Measurements from ENCODE around the gene PADI1.

PADI1 gene

DNA sequence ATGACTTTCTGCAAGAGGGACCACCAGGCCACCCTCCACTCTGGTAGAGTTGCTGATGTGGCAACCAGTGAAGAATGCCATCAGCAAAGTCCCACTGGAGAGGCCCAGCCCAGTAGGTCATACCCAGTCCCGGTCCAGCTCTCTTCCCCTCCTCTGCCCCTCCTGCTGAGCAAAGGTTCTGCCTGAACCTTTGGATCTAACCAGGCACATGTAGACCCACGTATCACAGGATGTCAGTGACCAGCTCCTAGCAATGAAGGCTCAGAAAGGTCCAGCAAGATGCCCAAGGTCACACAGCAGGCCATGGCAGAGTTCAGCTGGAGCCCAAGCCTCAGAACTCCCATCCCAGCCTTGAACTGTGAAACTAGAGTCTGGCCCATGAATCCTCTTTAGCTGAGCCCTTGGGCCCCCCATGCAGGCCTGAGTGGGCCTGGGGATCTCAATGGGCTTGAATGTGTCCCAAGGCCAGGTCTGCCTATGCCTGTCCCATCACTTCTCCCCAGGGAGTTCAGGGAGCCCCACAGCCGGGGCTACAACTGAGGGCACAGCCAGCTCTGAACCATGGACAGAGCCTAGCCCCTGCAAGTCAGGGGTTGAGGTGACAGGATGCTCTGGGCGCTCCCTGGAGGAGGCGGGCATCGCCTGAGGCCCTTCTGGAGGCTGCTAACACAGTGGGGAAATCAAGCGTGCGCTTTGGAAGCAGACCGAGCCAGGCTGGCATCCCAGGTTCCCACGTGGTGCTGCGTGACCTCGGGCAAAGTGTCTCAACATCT, 21.4 kb upstream of the PADI1 start:
- no peak for DNase-seq

DNA sequence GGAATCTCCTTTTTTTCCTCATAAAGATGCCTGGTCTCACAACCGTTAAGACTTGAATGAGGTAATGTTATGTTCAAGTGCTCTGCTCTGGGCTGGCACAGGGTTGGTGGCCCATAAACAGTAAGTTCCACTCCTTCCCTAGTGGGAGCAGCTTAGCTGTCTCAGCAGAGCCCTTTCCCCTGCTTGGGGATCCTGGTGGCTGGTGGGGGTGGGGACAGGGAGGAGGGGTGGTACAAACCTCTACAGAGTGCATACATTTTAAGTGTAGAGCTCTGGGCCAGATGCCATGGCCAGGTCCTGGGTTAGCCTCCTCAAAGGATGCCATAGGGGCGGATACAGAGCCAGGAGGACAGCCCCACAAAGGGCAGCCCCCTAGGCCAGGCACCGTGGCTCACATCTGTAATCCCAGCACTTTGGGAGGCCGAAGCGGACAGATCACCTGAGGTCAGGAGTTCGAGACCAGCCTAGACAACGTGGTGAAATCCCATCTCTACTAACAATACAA, 20.7 kb upstream of the PADI1 start:
- DNase-seq = no peak

DNA sequence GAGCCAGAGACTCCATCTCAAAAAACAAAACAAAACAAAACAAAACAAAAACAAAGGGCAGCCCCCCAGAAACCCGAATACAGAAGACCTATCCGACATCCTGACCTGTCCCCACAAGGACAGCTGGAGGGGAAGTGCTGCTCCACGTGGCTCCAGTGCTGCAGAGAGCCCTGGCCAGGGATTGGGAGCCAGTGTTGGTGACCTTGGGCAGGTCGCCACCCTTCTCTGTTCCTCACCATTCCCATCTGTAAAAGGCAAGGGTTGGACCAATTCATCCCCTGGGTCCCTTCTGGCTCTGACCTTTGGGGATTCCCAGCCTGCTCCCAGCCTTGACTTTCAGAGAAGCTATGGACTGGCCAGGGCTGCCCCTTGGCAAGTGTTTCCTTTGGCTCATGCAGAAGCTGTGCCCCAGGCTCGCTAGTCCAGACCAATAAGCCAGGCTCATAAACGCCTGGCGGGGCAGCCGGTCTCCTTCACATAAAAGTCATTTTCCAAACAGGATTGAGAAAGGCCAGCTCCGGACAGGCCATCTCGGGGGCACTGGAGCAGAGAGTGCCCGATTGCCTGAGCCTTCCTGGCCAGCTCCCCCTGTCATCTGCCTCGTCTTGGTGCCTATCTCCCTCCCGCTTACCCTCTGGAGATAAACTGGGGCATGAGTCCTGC, 20.0 kb upstream of the PADI1 start:
- DNase-seq = no peak

DNA sequence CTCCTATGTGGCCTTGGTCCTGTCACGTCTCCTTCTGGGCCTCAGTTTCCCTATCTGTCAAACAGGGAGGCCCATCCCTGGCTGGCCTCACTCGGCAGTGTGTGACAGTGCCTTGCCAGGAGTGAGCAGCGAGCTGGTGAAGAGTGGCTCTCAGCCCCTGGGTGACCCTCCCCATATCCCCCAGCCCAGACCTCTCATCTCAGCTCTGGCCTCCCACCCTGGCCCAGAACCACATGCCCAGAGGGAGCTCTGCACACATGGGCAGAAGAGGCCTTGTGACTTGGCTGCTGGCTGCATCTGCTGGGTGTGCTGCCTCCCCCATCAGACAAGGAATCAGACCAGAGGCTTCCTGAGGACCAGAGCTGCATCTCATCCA, 19.5 kb upstream of the PADI1 start:
- no peak for DNase-seq

DNA sequence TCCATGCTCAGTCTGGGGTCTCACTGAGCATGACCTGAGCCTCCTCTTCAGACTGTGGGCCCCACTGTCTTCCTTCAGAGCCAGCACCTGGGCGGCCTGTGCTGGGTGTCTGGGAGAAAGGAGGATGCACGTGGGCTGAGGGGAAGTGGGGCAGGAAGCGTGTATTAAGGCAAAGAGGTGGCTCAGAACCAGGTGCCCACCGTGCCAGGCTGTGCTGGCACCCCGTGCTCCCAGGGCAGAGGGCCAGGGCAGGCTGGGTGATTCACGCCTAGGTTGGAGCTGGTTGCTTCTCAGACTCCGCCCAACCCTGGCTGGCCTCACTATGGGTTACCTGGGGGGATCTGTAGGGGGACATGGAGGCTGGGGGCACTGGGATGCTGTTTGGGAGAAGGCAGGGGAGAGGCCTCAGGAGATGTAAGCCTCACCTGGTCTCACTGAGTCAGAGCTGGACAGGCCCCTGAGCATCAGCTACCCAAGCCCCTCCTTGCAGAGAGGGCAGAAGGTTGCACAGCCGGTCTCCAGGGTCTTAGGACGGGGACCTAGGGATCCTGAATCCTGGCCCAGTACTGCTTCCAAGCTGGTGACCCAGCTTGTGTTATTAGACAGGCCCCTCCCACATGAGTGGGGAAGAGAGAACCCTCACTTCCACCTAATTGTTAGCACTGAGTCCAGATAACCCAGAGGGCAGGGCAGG, 18.6 kb upstream of the PADI1 start:
- no peak for DNase-seq

DNA sequence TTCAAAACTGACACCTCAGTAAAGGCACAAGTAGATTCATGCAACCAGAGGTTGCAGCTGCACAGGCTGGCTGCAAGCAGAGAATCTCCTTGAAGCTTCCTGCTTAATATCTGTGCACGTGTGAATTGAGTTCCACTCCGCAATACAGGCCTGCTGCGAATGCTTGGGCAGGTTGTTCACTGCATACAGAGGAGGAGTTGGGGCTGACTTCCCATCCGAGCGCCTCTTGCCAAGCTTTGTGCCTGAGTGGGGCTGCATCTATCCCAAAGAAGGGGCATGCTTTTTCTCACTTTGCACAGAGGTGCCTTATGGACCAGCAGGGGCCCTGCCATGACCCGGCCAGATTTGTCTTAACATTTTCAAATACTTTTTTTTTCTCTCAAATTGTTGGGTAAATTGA, 17.9 kb upstream of the PADI1 start:
- DNase-seq = no peak

DNA sequence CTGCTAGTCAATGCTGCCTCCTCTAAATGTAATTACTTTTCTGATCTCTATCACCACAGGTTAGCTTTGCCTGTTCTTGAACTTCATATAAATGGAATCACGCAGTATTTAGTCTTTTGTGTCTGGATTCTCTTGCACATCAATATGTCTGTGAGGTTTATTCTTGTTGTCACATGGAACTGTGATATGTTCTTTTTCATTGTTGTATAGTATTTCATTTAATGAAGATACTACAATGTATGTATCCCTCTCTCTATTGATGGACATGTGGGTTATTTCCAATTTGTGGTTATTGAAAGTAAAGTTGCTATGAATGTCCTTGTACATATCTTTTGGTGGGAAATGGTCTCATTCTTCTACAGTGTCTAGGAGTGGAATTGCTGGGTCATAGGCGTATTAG, 16.7 kb upstream of the PADI1 start:
- no peak for DNase-seq

DNA sequence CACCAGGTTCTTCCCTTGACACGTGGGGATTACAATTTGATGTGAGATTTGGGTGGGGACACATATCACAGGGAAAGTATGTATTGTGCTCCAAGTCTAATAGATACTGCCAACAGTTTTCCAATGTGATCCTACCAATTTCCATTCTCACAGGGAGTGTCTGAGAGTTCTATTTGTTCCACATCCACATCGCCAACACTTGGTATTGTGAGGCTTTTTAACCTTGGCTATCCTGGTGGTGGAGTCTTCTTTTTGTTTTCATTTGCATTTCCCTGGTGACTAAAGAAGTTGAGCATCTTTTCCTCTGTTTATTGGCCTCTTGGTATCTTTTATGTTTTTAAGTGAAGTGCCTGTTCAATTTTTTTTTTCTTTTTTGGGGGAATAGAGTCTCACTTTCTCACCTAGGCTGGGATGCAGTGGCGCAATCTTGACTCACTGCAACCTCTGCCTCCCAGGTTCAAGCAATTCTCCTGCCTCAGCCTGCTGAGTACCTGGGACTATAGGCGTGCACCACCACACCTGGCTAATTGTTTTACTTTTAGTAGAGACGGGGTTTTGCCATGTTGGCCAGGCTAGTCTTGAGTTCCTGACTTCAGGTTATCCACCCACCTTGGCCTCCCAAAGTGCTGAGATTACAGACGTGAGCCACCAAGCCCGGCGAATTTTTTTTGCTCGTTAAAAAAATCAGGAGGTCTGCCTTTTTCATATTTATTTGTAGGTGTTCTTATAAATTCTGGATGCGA, 15.9 kb upstream of the PADI1 start:
- DNase-seq = no peak

DNA sequence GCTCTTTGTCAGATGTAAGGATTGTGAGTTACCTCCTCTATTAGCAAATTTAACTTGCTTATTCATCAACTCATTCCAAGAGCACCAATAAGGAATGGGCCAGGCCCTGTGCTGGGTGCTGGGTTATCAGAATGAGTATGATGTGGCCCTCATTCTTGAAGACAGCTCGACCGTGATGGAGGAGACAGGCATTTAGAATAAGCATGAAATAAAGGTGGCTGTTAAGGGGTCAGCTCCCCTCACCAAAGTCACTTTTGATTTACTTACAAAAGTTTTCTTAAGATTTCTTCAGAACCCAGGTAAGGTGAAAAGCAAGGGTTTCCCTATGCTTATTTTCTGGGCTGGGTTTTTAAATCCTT, 15.3 kb upstream of the PADI1 start:
- no peak for DNase-seq

DNA sequence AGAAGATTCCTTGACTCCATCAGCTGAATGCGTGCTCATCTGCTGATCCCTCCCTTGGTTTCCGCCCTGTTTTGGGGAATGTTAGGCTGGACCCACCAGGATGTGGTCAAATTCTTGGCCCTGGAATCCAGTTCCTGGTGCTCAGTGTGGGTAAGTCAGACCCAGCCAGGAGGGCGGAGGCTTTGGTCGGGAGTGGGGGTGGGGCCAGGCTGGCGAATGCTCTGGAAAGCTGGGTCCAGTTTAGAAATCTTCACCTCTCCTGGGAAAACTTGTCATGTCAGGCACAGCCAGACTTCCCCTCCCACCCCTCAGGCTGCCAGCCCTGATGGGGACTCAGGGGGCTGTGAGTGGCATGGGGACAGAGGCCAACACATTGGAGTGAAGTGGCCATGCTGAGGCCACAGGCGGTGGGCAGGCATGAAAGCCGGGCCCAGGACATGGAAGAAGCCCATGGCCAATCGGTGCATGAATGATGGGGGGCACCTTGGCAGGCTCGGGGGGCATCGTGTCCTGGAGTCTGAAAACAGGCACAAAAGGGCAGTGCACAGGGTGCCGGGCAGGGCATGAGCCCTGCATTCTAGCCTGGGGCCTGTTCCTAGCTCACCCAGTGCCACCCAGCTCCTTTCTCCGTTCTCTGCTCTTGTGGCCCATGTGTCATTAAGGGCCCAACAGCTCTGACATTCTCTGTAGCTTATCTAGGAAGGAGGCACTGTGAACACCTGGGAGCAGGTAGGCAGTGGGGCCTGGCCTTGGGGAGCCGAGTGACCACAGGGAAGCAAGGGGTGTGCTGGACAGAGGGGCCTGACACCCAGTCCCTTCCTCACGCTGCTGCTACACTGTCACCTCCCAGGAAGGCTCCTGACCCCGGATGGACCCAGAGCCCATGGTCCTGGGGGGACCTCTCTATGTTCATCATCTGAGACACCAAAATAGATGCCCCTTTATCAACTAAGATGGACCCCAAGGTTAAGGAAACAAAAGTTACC, 14.6 kb upstream of the PADI1 start:
- DNase-seq = no peak

DNA sequence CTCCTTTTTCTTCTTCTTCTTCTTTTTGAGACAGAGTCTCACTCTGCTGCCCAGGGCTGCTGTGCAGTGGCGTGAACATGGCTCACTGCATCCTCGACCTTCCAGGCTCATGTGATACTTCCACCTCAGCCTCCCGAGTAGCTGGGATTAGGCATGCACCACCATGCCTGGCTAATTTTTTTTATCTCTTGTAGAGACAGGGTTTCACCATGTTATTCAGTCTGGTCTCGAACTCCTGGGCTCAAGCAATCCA, 13.0 kb upstream of the PADI1 start:
- no peak for DNase-seq

DNA sequence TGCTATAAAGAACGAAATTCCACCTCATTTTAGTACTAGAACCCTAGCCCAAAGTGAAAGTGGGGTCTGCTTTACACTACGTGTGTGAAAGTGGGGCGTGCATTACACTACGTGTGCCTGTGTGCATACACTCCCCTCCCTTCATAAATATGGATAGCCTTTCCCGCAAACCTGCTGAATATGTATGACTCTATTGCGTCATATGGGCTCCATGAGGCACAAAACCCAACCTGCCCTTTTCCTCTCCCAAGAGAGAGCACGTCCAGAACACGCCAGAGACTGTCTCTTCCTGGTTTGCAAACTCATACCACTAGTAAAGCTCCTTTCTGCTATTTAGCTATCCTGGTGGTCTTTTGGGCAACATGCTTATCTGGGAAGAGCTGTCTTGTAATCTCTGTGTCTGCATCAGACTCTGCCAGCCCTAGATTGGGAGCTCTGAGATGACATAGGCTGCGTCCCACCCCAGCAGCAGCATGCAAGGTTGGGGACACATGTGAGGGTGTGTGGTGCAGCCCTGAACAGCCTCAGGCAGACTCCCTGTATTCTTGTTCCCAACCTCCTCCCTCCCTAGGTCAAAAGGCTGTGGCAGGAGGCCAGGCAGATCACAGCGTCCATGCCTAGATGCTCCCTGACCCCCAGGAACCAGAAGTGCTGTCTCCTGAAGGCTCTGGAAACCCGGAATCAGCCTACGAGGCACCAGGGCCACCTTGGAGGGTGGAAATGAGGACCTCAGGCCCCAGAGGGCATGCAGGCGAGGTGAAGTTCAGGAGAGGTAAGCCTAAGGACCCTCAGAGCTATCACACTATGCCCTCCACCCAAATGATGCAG, 12.3 kb upstream of the PADI1 start:
- no peak for DNase-seq

DNA sequence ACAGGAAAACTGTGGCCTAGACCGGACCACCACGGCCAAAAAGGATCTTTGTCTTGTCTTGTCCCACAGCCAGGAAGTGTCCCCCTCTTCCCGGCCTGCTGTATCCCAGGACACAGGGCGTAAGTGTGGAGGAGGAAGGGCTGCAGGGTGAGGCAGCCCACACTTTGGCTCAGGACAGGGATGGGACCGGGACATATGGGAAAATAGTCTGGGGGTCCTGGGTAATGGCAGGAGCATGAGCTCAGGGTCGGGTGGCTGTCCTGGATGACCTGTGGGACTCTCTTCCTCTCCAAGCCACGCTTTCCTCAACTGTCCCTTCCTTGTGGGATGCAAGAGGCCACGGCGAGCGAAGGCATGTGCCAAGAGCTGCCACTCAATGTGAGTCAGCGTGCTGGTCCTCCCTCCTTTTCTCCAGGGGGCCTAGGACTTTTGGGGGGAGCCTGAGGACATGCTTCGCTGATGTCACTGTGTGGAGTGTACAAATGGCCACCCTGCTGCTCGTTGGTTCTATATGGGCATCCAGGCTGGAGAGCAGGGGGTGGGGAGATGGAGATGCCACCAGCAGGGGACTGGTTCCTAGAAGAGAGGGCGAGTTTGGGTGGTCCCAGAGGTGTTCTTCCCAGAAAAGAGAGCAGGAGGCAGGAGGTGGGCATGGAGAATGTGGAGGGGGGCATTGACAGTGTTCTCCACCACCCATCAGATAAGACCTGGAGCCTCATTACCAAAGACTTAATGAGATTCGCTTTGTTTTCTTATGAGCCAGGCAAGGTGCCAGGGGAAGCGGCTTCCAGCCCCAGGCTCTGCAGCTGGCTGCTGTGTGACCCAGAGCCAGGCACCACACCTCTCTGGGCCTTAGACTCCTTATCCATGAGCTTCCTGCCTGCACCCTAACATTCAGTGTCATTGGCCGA, 11.5 kb upstream of the PADI1 start:
- no peak for DNase-seq

DNA sequence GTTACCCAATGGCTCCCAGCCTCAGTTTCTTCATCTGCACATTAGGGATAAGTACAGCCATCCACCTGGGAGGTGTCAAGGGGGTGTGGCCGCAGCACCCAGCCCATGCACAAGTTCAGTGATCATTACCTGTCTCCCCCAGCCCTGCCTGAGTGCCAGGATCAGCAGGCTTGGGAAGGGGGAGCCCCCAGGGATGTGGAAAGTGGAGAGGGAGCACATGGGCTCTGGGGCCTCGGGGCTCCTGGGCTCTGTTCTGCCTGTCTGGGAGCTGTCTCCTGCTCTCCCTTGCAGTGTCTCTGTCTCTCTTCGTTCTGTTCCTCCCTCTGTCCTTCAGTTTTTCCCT, 10.8 kb upstream of the PADI1 start:
- DNase-seq = no peak

DNA sequence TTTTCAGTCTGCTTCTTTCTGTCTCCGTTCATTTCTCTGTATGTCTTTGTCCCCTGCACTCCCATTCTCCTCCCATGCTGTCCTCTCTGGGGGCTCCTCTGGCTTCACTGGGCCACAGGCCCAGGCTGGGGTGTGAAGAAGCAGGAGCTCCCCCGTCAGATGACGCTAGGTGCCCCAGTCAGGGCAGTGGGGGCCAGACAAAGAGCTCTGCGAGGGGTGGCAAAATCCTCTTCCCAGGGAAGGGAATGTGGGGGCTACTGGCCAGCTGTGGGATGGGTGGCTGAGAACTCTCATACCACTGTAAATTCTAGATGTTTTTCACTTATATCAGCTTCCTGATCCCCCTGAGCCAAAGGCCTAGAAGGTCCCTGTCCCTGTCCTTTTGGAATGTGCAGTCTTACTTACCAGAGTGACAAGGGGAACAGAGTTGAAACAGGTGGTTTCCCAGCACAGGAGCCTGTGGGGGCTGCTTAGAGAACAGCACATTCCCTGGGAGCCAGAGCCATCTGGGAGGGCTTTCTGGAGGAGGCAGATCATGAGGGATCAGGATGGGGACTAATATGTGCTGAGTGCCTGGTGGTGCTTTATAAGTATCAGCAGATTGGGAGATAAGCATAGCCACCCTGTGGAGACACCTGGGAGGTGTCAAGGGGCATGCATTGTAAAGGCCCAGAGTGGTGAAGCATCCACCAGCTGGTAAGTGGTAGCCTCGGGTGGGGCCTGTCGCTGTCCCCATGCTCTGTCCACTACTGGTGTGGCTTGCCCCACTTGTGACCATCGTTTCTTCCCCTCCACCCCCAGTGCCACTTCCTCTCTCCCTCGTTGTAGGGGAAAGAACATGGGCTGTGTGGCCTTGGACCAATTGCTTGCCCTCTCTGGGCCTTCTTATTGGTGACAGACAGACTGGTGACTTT, 10.1 kb upstream of the PADI1 start:
- DNase-seq = no peak

DNA sequence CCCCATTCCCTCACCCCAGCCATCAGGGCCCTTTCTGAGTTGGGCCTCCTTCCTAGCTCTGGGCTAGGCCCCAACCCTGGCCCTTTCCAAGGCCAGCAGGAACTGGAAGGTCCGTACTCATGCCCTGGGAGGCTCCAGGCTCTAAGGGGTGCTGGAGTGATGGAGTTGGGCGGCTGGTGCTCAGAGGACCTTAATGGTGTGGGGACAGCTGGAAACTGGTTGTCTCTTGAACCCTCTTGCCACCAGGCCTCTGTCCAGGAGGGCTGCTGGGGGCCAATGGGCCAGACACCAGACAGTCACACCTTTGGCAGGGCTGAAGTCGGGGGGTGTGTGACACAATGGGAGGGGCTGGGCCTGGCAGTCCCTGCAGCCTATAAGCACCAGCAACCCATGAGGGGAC, 9.2 kb upstream of the PADI1 start:
- DNase-seq = no peak

DNA sequence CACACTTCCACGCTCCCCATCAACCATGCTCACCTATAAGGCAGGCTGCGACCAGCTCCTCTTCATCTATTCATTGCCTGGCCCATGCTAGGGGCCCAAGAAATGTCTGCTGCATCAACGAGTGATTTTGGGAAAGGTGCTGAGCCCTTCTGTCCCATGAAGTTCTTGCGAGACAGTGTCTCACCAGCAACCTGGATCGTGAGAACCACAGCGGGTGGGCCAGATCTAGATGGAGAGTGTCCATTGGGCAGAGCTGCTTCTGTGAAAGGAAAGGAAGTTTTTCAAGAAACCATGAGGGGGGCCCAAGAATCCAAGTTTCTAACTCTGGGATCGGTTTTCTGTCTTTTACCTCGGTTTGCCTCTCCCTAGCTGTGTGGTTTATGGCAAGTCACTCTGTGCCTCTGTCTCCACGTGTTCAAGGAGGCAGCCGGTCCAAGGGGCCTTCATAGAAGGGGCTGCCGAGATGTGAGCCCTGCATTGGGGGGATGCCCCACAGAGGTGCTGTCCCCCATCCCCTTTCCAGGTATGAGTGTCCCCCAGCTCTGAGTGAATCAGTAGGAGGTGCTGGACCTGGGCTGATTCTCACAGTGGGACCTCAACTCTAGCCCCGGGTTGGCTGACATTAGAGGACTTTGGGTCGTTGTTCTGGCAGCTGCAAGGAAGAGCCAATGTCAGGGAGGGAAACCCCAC, 8.3 kb upstream of the PADI1 start:
- DNase-seq = no peak

DNA sequence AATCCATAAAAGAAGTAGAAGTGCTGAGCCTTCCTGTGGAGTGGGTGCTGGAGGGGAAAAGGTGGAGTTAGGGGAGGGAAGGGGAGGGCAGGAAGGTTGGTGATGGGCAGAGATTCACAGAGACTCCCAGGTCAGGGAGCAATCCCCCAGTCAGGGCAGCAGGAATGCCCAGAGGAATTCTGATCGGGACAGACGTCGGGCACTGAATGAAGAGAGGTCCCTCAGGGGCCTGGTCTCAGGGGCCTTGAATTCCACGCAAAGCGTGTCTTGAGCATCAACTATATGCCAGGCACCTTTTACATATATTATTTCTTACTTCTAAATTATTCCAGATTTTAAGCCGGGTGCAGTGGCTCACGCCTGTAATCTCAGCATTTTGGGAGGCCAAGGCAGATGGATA, 7.2 kb upstream of the PADI1 start:
- DNase-seq = no peak

Measured in NCI-H1417 (cell line).